22Rv1 (cell line): ENCODE measurements around the gene CD151.

Source experiments
- H3K27ac ChIP-seq: fragments of 450-650 bp; 2 replicates; pipeline ENCODE4 v1.5.1; 2017
- ZFX ChIP-seq: fragments of 450-650 bp; IDR thresholded peaks from 2 replicates; pipeline ENCODE4 v1.6.1; 2017; ENCODE audit warnings: antibody characterized with exemption, borderline replicate concordance
- TF ChIP-seq, protein P1 (sequence below): fragments of 450-650 bp; IDR thresholded peaks from 2 replicates; pipeline ENCODE4 v1.5.1; 2017; ENCODE audit warnings: mild to moderate bottlenecking

Gene CD151

DNA sequence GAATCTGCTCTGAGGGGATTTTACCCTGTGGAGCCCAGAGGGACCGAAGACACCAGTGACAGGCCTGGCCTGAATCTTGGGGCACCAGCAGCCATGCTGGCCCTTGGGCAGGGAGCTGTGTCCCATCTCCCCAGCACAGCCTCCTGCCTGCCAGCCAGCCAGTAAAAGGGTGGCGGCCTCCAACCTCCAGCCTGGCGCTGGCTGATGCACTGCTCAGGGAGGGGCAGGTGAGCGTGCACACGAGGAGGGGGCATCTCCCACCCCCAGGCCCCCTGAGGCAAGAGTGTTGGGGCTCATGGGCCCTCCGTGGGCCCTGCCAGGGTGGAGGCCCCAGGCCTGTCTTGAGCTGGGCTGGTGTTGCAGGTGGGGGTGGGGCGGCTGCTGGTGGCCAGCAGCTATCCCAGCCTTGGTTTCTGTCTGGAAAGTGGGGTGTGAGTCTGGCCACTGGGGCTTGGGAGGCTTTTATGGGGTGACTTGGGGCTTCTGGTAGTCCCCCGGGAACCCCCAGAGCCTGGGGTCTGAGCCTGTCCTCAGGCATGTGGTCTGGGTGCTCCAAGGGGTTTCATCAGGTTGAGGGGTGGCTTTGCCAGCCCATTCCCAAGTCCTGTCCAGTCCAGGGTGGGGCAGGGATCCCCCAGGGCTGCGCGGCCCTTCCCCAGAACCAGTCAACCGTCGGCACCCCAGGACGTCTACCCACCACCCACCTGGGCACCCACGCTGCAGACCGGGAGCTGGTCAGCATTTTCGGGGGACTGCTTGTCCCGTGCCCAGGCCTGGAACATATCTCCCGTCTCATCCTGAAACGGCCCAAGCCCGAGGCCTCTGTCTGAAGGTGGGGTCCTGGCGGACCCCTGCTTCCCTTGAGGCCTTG, 27.7 kb downstream of the CD151 start:
- no peak for TF ChIP-seq ZFX
- TF ChIP-seq, protein P1, sequence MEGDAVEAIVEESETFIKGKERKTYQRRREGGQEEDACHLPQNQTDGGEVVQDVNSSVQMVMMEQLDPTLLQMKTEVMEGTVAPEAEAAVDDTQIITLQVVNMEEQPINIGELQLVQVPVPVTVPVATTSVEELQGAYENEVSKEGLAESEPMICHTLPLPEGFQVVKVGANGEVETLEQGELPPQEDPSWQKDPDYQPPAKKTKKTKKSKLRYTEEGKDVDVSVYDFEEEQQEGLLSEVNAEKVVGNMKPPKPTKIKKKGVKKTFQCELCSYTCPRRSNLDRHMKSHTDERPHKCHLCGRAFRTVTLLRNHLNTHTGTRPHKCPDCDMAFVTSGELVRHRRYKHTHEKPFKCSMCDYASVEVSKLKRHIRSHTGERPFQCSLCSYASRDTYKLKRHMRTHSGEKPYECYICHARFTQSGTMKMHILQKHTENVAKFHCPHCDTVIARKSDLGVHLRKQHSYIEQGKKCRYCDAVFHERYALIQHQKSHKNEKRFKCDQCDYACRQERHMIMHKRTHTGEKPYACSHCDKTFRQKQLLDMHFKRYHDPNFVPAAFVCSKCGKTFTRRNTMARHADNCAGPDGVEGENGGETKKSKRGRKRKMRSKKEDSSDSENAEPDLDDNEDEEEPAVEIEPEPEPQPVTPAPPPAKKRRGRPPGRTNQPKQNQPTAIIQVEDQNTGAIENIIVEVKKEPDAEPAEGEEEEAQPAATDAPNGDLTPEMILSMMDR: no peak
- H3K27ac ChIP-seq: peak overlapping the region; percentile 71

DNA sequence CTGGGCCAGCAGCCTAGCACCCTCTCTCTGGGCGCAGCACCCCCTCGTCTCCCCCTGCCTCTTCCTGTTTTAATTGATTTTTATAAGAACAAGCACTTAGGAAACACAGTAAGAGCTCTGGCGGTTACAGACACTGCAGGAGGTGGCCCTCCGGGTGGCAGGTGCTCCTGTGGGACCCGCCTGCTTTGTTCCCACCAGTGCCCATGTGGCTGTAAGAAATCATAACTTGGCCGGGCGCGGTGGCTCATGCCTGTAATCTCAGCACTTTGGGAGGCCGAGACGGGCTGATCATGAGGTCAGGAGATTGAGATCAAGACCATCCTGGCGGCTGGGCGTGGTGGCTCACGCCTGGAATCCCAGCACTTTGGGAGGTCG, 28.3 kb downstream of the CD151 start:
- no peak for TF ChIP-seq ZFX
- TF ChIP-seq, protein P1: no peak
- H3K27ac ChIP-seq: peak overlapping the region; percentile 36

DNA sequence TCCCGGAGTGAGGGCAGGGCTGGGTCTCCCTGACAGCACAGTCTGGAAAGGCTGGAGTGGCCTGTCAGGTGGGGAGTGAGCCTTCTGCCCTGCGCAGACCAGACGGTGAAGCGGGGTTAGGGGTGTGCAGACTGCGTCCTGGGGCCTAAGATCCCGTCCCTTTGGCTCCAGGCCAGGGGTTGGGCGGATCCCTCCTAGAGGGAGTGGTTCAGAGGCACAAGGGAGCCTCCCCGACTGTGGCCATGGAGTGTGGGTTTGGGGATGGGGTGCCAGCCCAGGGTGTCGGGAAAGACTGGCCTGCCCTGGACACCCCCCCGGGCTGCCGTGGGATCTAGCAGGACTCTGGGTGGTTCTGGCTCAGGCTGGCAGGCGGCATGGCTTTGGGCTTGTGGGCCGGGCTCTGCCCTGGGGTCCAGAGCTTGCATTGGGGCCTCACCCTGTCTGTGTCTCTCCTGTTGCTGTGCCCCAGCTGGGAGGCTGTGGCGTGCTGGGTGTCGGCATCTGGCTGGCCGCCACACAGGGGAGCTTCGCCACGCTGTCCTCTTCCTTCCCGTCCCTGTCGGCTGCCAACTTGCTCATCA, 29.4 kb downstream of the CD151 start:
- peak overlapping the region; percentile 36 for H3K27ac ChIP-seq

DNA sequence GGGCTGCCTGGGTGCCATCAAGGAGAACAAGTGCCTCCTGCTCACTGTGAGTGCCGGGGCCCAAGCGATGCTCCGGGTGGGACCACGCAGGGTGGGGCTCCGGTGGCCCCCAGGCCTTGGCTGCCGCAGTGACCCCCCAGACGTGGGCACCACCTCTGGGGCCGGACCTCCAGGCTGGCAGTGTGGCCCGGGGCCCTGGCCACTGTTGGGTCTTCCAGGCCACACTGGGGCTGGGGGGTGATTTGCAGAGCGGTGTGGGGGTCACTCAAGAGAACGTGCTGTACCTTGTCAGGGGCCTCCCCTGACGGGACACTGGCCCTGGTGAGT, 29.9 kb downstream of the CD151 start:
- TF ChIP-seq ZFX: no peak
- TF ChIP-seq, protein P1: no peak
- peak overlapping the region; percentile 36; the same call in 1 of the 2 replicates for H3K27ac ChIP-seq

More for the DNA sequence above, 29.4 kb downstream of the CD151 start:
- TF ChIP-seq, protein P1: no peak
- no peak for TF ChIP-seq ZFX

DNA sequence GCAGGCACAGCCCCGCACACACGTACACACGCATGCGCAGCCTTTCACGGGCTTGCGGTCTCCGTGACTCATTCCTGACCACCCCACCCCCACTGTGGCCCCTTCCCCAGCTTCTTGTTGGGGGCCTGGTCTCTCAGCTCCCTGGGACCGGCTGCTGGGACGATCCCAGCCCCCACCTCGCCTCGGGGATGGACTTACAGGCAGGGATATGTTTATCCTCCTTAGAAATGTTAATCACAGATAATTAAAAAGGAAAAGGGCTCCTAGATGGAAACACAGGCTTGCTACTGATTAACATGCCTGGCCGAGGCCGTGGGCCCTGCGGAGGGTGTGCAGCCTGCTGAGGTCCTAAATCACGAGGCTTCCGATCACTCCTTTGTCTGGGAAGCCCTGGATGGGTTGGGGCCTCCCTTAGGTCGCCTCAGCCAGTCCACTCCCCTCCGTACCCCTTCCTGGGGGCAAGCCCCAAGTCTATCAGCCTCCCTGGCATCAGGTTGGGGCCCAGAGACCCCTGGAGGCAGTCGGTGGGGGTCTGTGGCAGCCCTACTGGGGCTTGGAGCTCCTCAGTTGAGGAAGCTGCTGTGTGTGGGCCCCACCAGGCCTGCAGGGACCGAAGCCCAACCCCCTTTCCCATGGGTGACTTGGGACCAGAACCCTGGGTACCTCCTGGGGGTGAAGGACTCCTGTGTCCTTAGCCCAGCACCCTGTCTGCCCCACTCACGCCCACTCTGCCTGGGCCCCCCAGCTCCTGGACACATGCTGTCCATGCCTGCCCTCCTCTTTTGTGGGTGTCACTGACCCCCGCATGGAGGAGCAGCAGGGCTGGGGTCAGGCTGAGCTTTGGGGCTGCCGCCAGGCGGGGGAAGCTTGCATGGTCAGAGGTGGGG, 30.5 kb downstream of the CD151 start:
- TF ChIP-seq, protein P1: no peak
- no peak for TF ChIP-seq ZFX
- H3K27ac ChIP-seq: peak overlapping the region; percentile 36

DNA sequence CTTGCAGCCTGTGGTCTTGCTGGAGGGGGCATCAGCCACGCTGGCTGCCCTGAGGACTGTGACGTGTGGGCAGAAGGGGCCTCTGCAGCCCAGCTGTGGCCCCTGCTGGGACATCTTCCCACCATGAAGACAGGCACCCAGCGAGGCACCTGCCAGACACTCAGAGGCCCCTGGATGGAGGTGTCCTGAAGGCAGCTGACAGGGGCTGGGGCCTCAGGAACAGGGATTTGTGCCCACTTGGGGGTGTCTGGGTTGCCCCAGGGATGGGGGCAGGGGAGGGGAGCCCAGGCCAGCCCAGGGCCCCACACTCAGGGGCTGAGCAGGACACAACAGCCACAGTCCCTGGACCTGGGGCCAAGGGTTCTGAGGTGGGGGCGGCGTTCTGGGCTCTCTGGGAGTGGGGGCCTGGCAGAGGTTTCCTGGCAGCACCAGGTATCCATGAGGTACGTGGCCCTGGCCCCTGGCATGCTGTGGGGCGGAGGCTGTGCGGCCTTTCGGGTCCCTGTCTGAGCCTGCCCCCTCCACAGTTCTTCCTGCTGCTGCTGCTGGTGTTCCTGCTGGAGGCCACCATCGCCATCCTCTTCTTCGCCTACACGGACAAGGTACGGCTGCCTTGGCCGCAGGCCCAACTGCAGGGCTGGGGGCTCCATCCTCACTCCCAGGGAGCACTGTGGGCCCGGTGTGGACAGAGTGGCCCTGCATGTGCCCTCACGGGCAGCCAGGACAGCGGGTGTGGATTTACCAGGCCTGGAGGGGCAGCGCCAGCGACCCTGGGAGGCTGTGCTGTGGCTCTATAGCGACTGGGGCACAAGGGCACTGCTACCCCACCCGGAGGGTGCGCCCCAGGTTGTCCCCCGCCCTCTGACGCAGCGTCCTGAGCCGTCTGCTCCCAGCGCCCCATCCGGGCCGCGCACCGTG, 31.4 kb downstream of the CD151 start:
- peak overlapping the region; percentile 36; the same call in 1 of the 2 replicates for H3K27ac ChIP-seq

More for the DNA sequence above, 31.4 kb downstream of the CD151 start:
- TF ChIP-seq ZFX: no peak
- TF ChIP-seq, protein P1: no peak
